HG03439 (cell line): ENCODE measurements around the gene B9D1.
"Not testable (repeated sequence)": the region's sequence is repeated elsewhere in the genome, so short reads cannot be mapped to it uniquely, and the experiment has no call there.

Experiments used
- ATAC-seq: cut with Tn5 transposase; IDR thresholded peaks from one replicate; pipeline ENCODE4 v1.9.1; 2021; ENCODE audit warnings: mild to moderate bottlenecking, moderate library complexity; ENCODE audit not compliant: unreplicated experiment

The B9D1 gene

DNA sequence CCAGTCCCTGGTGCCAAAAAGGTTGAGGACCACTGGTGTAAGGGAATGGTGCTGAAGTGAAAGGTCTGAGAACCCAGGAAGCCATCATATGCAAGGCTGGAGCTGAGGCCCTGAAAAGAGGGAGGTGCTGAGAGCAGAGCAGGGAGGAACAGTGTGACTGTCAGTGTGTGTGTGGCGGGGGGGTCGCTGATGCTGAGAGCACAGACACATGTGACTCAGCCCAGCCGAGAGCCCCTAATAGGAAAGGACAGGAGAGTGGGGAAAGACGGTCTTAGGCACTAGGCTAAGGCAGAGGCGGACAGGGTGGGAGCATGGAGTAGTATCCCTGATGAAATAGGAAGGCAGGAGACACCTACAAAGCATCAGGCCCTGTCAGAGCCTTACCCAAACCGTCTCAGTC lies 1.2 kb downstream of the B9D1 start:
- no peak for ATAC-seq

DNA sequence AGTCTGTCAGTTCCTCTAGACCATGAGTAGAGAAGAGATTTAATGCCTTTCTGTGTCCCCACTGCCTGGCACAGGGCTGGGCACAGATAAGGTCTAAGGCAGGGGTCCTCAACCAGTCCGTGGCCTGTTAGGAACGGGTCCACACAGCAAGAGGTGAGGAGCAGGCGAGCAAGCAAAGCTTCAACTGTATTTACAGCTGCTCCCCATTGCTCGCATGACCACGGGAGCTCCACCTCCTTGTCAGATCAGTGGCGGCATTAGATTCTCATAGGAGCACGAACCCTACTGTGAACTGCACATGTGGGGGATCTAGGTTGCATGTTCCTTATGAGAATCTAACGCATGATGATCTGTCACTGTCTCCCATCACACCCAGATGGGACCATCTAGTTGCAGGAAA lies 1.8 kb downstream of the B9D1 start:
- no peak for ATAC-seq

DNA sequence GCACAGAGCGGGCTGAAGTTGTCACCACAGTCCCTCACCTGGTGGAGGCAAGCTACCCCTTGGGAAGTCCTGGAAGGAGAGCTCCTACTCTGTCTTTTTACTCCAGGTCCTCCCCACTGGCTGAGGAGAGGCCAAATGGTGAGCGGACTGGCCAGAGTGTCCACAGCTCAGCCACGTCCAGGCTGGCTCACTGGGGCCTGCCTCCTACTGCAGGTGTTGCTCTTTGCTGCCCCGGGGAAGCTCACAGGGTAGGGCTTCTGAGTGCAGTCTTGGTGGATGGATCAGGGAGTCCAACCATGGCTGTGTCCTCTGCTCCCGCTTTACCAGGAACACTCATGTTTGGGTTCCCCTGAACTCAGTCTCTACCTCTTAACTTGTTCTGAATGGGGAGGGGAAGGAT lies 2.7 kb downstream of the B9D1 start:
- no peak for ATAC-seq

DNA sequence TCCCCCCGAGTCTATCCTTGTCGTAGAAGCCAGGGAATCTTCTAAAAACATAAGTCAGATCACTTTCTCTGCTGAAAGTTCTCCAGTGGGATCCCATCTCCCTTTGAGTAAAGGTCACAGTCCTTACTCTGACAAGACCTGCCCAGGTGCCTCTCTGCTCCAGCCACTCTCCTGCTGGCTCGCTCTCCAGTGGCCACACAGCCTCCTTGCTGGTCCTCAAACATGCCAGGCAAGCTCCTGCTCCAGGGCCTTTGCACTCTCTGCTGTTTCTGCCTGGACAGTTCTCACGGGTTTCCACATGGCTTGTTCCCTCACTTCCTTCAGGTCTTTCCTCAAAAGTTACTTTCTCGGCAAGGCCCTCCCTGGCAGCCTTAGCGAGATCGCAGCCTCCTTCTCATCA lies 3.4 kb downstream of the B9D1 start:
- ATAC-seq: no peak

DNA sequence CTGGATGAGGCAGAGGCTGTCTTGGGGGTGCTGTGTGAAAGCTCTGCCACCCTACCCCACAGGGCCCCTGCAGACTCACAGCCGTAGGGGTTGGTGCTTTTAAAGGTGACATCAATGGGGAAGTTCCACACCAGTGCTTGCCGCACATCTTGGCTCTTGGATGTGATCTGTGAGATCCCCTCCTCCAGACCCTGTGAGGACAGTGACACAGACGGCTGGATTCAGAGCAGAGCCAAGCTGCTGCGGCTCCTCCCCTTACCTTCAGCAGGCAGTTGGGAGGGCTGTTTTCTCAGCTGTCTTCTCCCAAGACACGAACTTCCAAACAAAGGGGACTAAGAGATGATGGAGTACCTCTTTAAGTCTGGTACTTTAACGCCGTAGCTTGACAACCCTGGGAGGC lies 4.8 kb downstream of the B9D1 start:
- ATAC-seq: no peak

DNA sequence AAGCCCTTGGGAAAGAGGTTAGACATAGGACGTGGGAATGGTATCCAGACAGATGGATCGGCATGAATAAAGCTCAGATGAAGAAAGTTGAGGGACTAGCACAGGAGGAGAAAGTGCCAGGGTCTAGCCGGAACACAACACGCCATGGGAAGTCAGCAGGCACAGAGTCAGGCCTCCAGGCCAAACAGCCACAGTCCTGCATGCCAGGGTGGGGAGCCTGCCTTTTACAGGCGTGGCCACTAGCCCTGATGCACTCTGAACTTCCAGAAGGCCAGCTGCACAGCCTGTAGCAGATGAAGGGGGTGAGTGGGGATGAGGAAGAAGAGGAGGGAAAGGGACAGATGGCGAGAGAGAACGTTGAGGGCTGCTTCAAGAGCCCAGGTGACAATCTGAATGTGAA lies 5.2 kb downstream of the B9D1 start:
- no peak for ATAC-seq

DNA sequence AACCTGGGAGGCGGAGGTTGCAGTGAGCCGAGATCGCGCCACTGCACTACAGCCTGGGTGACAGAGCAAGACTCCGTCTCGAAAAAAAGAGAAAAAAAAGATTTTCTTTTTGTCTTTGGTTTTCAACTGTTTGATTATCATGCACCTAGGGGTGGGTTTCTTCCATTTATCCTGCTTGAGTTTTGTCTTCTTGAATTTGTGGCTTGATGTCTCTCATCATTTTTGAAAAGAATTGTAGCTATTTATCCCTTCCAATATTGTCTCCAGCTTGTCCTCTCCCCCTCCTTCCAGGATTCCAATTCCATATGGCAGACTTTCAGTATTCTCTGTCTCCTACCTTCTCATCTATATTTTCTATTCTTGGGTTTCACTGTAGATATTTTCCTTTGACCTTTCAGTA lies 7.8 kb downstream of the B9D1 start:
- no peak for ATAC-seq

DNA sequence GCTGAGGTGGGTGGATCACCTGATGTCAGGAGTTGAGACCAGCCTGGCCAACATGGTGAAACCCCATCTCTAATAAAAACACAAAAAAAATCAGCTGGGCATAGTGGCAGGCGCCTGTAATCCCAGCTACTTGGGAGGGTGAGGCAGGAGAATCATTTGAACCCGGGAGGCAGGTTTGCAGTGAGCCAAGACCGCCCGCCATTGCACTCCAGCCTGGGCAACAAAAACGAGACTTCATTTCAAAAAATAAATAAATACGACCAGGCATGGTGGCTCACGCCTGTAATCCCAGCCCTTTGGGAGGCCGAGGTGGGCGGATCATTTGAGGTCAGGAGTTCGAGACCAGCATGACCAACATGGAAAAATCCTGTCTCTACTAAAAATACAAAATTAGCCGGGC lies 9.1 kb downstream of the B9D1 start:
- not testable (repeated sequence) for ATAC-seq

DNA sequence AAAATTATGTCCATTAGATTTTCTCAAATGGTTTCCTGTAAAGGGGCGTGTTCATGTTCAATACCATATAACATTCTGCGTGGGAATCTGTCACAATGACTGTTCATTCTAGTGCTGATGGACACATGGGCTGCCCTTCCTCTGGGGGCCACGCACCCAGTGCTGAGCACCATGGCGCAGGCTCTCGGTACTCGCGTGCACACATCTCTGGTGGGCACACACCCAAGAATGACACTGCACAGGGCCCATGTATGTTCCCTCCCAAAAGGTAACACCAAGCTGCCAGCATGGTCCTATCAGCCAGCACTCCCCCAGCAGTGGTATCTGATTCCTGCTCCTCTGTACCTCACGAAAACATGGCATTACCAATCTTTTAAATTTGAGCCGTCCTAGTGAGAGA lies 13.7 kb downstream of the B9D1 start:
- no peak for ATAC-seq

DNA sequence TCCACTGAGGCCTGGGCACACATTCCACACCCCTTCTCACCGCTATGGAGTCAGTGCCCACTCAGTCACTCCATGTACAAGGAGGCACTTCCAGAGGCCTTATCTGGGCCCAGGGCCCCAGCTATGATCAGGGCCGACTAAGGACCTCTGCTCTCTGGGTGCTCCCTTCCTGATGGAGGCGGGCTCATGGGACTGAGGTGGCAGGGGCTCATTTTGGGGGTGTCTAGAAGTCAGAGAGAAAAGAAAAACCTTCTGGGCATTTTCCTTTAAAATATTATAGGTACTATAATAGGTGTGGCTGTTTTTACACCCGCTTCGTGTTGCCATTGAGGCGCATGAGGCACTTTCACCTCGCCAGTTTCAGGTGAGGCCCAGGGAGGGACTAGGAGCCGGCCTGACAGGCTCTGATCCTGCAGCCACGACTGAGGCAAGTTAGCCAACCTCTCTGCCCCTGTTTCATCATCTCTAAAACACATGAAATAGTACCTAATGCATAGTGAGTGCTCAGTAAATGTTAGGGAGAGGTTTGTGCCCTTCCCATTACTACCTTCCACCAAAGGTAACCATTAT lies 14.4 kb downstream of the B9D1 start:
- ATAC-seq: no peak

DNA sequence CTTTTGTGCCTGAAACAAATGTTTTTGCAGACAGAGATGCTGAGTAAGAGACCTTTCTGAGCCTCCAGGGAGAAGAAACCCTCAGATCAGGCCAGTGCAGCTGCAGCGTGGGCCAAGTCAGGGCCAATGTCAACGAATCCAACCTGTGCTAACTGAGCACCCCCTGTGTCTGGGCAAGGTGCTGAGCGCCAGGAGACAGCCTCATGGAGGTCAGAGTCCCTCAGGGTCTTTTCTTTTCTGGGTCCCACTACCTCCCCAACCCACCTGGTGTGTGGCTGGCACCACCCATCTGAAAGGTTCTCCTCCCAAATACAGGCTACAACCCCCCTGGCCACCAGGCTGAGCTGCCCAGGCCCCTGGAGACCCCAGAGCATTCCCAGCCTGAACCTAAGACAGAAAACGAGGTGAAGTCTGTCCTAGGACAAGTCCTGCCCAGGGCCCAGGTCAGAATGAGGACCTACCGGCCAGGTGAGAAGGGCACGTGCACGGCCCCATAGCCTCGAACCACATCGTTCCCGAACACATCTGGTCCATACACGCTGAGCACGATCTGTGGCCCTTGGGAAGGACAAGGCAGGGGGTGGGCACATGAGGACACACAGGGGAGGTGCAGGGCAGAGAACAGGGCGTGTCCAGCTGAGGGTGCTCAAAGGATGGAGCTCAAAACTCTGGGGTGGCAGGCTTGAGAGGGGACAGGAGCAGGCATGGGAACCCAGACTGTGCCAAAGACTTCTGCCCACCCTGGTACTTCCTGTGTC lies 15.0 kb downstream of the B9D1 start:
- ATAC-seq: no peak

DNA sequence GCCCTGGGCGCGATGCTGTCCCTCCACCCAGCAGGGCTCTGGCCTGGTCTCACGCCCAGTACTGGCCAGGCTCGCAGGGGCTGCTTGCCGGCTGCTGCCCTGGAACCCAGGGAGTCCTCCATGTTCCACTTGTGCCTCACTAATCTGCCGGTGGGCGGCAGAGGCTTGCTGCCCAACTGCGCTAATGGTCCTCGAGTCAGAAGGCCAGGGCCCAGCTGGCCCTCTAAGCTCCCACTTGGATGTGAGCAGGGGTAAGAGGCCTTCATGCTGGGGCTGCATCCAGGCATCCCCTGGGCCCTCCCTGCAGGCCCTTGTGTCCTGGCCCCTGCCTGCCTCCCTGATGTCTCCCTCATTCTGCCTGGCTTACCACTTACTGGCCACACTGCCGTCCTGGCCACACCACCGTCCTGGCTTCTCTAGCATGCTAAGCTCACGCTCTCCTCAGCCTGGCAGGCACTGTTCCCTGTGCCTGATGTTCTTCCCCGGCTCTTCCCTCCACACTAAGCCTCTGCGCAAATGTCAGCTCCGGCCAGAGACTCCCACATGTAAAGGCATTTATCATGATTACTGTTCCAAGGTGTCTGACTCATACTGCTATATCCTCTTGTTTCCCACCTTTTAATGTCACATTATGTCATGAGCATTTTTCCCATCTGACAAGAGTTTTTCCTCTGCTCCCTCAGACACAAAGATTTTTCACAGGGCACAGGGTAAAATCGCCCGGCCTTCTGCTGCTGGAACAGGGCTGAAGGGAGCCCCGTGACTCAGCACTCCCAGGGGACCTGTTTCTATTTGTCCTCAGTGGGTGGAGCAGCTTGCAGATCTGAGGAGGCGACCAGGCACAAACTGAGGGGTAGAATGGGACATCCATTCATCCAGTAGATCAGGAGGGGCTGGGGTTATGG lies 15.9 kb downstream of the B9D1 start:
- ATAC-seq: no peak

DNA sequence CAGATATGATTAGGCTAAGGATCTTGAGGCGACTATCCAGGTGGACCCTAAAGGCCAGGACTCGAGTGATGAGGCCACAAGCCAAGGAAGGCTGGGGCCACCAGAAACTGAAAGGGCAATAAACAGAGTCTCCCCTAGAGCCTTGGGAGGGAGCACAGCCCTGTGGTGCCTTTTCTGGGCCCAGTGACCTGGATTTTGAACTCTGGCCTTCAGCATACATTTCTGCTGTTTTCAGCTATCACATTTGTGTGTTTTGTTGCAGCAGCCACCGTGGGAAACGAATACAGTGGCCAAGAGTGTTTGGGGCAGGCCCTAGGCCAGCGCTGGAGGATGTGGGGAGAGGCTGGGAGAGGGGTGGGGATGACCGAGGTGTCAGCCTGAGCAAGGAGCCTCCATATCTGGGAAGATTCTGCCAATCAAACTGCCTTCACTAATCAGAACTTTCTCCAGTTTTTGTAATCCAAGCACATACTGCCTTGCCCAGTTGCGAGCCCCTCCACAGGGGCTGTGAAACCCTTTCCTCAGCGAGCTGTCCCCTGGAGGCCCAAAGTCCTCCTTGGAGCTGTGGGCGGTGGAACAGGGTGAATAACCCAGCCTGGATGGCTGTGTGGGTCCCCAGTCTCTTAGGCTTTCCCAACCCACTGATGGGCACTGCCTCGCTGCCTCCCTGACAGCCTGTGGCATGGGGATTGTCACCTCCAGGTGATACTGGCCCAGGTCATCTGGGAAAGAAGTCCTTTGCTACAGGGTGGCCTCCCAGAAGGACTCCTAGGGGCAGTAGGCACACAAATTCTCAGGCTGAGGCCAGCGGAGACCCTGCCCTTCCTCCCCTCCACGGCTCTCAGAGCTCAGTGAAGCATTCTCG lies 16.8 kb downstream of the B9D1 start:
- no peak for ATAC-seq

DNA sequence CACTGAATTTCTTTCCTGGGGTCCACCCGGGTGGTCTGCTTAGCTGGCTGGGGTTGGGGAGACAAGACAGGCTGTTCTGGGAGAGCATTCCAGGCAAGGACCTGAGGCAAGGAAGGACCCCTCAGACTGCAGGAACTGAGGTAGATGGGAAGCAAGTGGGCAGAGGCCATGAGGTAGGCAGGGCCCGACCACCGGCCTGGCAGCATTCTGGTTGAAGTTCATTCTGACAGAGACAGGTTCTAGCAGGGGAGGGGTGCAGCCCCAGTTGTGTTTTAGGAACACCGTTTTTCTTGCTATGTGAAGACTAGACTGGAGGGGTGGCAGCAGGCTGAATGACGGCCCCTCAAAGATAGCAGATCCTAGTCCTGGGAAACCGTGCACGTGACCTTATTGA lies 17.5 kb downstream of the B9D1 start:
- no peak for ATAC-seq

DNA sequence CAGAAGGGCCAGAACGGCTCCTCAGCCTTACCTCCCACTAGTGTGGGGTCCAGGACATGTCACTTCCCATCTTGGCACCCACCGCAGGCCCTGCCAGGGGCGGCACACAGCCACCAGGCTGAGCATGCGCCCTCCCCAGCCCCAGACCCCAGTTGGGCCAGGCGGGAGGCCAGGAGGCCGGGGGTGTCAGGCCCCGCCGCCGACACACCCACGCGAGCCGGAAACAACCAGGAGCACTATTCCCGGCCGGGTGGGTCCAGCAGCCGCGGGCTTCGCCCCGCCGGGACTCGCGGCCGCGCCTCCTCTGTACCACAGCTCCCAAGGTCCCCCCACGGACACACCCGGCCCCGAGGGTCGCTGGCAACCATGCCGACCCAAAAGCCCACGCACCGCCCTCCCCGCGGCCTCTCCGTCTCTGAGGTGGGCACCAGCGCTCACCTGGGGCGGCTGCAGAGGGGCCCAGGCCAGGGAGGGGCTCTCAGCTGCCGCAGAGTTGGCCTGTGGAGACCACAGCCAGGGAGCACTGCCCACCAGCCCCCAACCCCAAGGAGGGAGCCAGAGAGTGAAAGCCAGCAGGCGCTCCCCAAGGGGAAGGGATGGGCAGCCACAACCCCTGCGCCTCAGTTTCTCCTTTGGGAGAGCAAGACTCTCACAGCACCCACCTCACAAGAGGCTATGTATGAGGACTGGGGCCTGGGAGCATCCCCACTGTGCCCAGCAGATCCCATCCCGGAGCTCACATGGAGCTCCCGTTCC lies 18.0 kb downstream of the B9D1 start:
- ATAC-seq: no peak

DNA sequence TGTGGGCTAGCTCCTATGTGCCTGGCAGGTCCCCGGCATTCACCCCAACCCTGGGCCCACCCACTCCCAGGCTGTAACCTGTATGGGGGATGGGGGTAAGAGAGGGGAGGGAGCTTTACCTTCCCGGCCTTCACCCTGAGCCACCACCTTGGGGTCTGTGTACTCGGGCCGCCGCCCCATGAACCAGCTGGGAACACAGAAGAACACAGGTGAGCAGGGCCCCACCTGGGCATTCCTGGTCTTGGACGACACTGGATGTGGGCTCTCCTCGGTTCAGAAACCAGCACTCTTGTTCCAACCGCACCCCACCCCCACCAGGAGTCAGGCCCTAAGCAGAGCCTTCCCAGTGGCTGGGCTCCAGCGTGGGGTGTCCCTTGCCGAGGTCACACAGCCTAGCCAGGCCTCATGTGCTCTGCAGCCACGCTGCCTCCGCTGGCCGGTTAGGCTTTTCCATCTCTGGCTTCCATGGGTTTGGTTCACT lies 18.8 kb downstream of the B9D1 start:
- ATAC-seq: no peak

DNA sequence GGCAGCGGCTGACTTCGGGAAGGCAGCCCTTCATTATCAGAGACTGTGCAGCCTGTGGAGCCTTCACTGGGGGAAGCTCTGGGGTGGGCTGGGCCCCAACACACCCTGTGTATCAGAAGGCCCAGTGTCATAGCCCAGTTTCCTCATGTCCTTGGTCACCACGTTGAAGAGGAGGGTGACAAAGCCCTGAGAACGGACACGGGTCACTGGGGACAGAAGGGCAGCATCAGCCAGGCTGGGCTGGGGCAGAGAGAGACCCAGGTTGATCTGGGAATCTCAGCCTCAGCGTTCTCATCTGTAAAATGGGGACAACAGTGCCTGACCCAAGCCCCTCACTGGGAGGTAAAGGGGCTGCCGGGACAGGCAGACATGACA lies 19.3 kb downstream of the B9D1 start:
- no peak for ATAC-seq

DNA sequence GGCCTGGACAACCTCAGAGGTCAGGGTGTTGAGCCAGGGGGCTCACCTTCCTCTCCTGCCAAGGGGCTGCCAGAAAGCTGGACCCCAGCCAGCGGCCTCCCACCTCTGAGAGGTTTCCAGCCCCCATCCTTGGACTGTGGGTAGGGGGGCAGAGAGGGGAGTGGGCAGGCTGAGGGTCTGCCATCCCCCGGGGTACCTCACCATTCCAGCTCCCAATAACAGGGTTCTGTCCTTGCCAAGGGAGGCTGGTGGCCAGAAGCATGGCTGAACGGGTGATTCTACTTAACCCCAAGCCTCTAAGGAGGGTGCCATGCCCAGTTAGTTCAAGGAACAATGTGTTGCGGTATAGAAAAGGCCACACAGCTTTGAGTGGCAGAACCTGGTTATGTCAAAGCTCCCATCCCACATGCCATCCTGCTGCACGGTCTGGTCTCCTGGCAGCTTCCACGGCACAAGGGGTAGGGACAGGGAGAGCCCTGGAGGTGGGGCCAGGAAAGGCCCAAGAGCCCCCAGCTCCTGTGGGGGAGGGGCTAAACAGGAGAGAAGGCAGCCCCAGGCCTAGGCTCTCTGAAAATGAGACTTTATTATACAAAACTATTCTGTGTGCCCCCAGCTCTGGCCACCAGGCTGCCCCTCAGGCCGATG lies 19.8 kb downstream of the B9D1 start:
- no peak for ATAC-seq
